SK-N-SH (cell line): ENCODE results near the gene ROR2.

Experiments
- CTCF ChIP-seq: fragments of 200-600 bp; sonication (generic); IDR thresholded peaks from 2 replicates; pipeline ENCODE4 v1.6.1; 2017; ENCODE audit warnings: antibody characterized with exemption, mild to moderate bottlenecking, moderate library complexity
- EZH2phosphoT487 ChIP-seq: fragments of 200-600 bp; sonication (generic); IDR thresholded peaks from 2 replicates; pipeline ENCODE4 v1.6.1; 2017; ENCODE audit warnings: low read depth, mixed run types, mild to moderate bottlenecking, antibody characterized with exemption, moderate library complexity, borderline replicate concordance
- FOXM1 ChIP-seq: IDR thresholded peaks from 2 replicates; pipeline ENCODE4 v1.4.0; 2012; ENCODE audit warnings: low read depth, mild to moderate bottlenecking
- JUND ChIP-seq: IDR thresholded peaks from 2 replicates; pipeline ENCODE4 v1.4.0; 2012
- MAX ChIP-seq: IDR thresholded peaks from 2 replicates; pipeline ENCODE4 v1.4.0; 2012; ENCODE audit warnings: low read depth
- MXI1 ChIP-seq: IDR thresholded peaks from 2 replicates; pipeline ENCODE4 v1.6.1; 2012; ENCODE audit warnings: mild to moderate bottlenecking, low read depth, low read length, improper control_type of control experiment
- NRF1 ChIP-seq: IDR thresholded peaks from 2 replicates; pipeline ENCODE4 v1.6.1; 2012; ENCODE audit warnings: low read depth, mild to moderate bottlenecking, low read length
- POLR2AphosphoS5 ChIP-seq: IDR thresholded peaks from 2 replicates; pipeline ENCODE4 v1.6.1; 2012; ENCODE audit warnings: low read depth, low read length
- REST ChIP-seq: IDR thresholded peaks from 2 replicates; pipeline ENCODE4 v1.6.1; 2012; ENCODE audit warnings: mild to moderate bottlenecking, low read depth, low read length, moderate library complexity
- RFX5 ChIP-seq: IDR thresholded peaks from 2 replicates; pipeline ENCODE4 v1.6.1; 2012; ENCODE audit warnings: mild to moderate bottlenecking, improper control_type of control experiment, low read length
- SMC3 ChIP-seq: IDR thresholded peaks from 2 replicates; pipeline ENCODE4 v1.6.1; 2012; ENCODE audit warnings: low read depth, low read length, improper control_type of control experiment
- TEAD4 ChIP-seq: IDR thresholded peaks from 2 replicates; pipeline ENCODE4 v1.4.0; 2012; ENCODE audit warnings: mild to moderate bottlenecking, borderline replicate concordance; ENCODE audit not compliant: insufficient read depth
- USF1 ChIP-seq: IDR thresholded peaks from 2 replicates; pipeline ENCODE4 v1.4.0; 2012; ENCODE audit warnings: low read depth, borderline replicate concordance

GRCh38 chr9:91778031-91778430 is 172.0 kb downstream of the ROR2 start:
- TF ChIP-seq MXI1 (no peak), CTCF (no peak), JUND (no peak), NRF1 (no peak), MAX (no peak), POLR2AphosphoS5 (no peak), RFX5 (no peak), SMC3 (no peak), USF1 (no peak), TEAD4 (no peak), FOXM1 (no peak), REST (no peak), EZH2phosphoT487 (no peak)
